ENCODE data around the gene SLC35E4. TPM values are rescaled to one million over a fixed set of nuclear protein-coding genes. Genes with fewer than 3 reads are reported as not detected.
"Not testable (repeated sequence)": the region's sequence is repeated elsewhere in the genome, so short reads cannot be mapped to it uniquely, and the experiment has no call there.

The SLC35E4 gene
- total and polyA plus RNA-seq, 2 experiments from 2014 or later = 9.1 to 16.4 TPM

DNA sequence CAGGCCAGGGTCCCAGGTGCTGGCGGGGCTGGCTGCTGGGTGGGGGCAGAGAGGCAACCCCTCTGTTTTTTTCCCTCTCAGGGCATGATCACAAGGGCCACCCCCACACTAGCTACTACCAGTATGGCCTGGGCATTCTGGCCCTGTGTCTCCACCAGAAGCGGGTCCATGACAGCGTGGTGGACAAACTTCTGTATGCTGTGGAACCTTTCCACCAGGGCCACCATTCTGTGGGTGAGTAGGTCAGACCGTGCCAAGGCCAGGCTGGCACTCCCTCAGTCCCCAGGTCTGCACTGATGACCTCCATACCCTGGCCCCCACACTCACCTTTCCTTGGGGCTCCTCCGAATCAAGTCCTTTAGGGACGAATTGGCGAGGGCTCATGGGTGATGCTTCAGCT lies 21.3 kb upstream of the SLC35E4 start:
- Histone ChIP-seq H3K9me3 (ENCODE audit: low read depth) (no peaks in the 10 kb centered on the region), H3K36me3 (ENCODE audit: low read depth) (no peaks in the 10 kb centered on the region), H3K27me3 (replicated peaks; ENCODE audit: insufficient read depth) (no peaks in the 10 kb centered on the region), H3K4me3 (no peak overlapping the region), H3K9me2 (ENCODE audit: insufficient read depth) (no peaks in the 10 kb centered on the region), H3K27ac (no peak overlapping the region), H2AFZ (no peak overlapping the region), H3F3A (ENCODE audit: insufficient read depth) (0 out of 2 replicates have a peak, but pooled peaks cover 2% of the 10 kb centered on the region), H3K4me2 (ENCODE audit: unreplicated experiment) (no peak overlapping the region), H3K9ac (no peak overlapping the region), H3K4me1 (ENCODE audit: insufficient read depth) (peaks cover 5% of the 10 kb centered on the region), H4K20me1 (ENCODE audit: insufficient read depth) (no peaks in the 10 kb centered on the region), H3K79me2 (ENCODE audit: insufficient read depth) (no peaks in the 10 kb centered on the region)
- 91 to 95% methylated on average over 7 of the region's 7 CpGs for WGBS, 2 experiments (ENCODE audit: low coverage in 1 of 2, low lambda C conversion rate in 2 of 2, missing lambda C conversion rate in 2 of 2)
- in situ Hi-C loops (cut with MboI) = no loop called here
- no peak for DNase-seq
- TF ChIP-seq EZH2 (IDR thresholded peaks at IDR 0.05; ENCODE audit: insufficient read depth, poor library complexity, severe bottlenecking) (no peak), EZH2phosphoT487 (IDR thresholded peaks at IDR 0.05; ENCODE audit: insufficient read depth, low read depth) (no peak)

DNA sequence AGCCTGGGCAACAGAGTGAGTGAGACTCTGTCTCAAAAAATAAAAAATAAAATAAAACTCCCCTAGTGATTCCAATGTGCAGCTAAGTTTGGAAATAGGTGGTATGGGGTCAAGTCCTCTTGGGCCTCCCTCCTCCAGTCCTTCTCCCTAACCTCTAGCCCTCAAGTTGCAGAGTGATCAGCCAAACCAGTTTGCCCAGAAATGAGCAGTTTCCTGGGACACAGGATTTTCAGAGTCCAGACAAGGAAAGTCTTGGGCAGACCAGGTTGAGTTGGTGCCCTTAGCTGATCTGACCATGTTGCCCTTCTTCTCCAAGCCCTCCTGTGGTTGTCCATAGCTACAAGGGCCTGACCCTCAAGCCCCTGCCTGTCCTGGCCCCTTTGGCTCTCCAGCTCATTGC lies 20.7 kb upstream of the SLC35E4 start:
- H3K36me3 ChIP-seq (ENCODE audit: low read depth) = no peaks in the 10 kb centered on the region
- no peaks in the 10 kb centered on the region for H3K4me1 ChIP-seq (ENCODE audit: insufficient read depth)
- H3K79me2 ChIP-seq (ENCODE audit: insufficient read depth) = no peaks in the 10 kb centered on the region
- H3K27me3 ChIP-seq (replicated peaks; ENCODE audit: insufficient read depth) = no peaks in the 10 kb centered on the region
- in situ Hi-C loops (cut with MboI) = no loop called here
- TF ChIP-seq EZH2 (IDR thresholded peaks at IDR 0.05; ENCODE audit: insufficient read depth, poor library complexity, severe bottlenecking) (no peak), EZH2phosphoT487 (IDR thresholded peaks at IDR 0.05; ENCODE audit: insufficient read depth, low read depth) (no peak)
- no peak overlapping the region for H3K4me3 ChIP-seq
- DNase-seq = no peak
- no peaks in the 10 kb centered on the region for H4K20me1 ChIP-seq (ENCODE audit: insufficient read depth)
- H3K27ac ChIP-seq = no peak overlapping the region
- H3K9me2 ChIP-seq (ENCODE audit: insufficient read depth) = no peaks in the 10 kb centered on the region
- H3F3A ChIP-seq (ENCODE audit: insufficient read depth) = no peaks in the 10 kb centered on the region
- H3K4me2 ChIP-seq (ENCODE audit: unreplicated experiment) = no peak overlapping the region
- H3K9ac ChIP-seq = no peak overlapping the region
- H2AFZ ChIP-seq = no peak overlapping the region
- H3K9me3 ChIP-seq (ENCODE audit: low read depth) = no peaks in the 10 kb centered on the region

DNA sequence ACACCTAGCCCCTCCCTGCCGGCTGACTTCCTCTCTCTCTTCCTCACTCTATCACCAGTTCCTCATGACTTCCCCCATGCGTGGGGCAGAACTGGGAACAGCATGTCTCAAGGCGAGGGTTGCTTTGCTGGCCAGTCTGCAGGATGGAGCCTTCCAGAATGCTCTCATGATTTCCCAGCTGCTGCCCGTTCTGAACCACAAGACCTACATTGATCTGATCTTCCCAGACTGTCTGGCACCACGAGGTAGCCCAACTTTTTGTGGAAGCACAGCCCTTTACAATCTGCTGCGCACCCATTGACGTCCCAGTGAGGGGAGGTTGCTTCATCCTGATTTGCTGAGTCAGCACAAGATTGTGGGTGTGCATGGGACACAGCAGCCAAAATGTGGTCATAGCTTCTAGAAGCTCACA lies 20.0 kb upstream of the SLC35E4 start:
- no peaks in the 10 kb centered on the region for H4K20me1 ChIP-seq (ENCODE audit: insufficient read depth)
- H3K27me3 ChIP-seq (replicated peaks; ENCODE audit: insufficient read depth) = no peaks in the 10 kb centered on the region
- no peak overlapping the region for H2AFZ ChIP-seq
- no peak overlapping the region for H3K9ac ChIP-seq
- in situ Hi-C loops (cut with MboI) = no loop called here
- no peaks in the 10 kb centered on the region for H3K4me1 ChIP-seq (ENCODE audit: insufficient read depth)
- H3K79me2 ChIP-seq (ENCODE audit: insufficient read depth) = no peaks in the 10 kb centered on the region
- no peaks in the 10 kb centered on the region for H3F3A ChIP-seq (ENCODE audit: insufficient read depth)
- H3K4me2 ChIP-seq (ENCODE audit: unreplicated experiment) = no peak overlapping the region
- no peak overlapping the region for H3K4me3 ChIP-seq
- H3K9me2 ChIP-seq (ENCODE audit: insufficient read depth) = no peaks in the 10 kb centered on the region
- no peaks in the 10 kb centered on the region for H3K36me3 ChIP-seq (ENCODE audit: low read depth)
- 78 to 86% methylated on average over 6 of the region's 7 CpGs for WGBS, 2 experiments (ENCODE audit: low coverage in 1 of 2, low lambda C conversion rate in 2 of 2, missing lambda C conversion rate in 2 of 2)
- no peak for DNase-seq
- H3K9me3 ChIP-seq (ENCODE audit: low read depth) = no peaks in the 10 kb centered on the region
- no peak overlapping the region for H3K27ac ChIP-seq
- TF ChIP-seq EZH2phosphoT487 (IDR thresholded peaks at IDR 0.05; ENCODE audit: insufficient read depth, low read depth) (no peak), EZH2 (IDR thresholded peaks at IDR 0.05; ENCODE audit: insufficient read depth, poor library complexity, severe bottlenecking) (no peak)

DNA sequence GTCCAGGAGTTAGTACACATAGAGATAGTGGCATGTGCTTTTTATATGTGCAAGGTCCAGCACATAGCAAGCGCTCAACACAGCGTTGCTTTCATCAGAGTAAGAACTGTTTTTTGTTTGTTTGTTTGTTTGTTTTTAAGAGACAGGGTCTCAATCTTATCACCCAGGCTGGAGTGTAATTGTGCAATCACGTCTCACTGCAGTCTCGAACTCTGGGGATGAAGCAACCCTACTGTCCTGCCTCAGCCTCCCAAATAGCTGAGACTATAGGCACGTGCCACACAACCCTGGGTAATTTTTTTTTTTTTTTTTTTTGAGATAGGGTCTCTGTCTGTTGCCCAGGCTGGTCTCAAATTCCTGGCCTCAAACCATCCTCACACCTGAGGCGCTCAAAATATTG lies 17.8 kb upstream of the SLC35E4 start:
- Histone ChIP-seq H3K4me1 (ENCODE audit: insufficient read depth) (no peaks in the 10 kb centered on the region), H2AFZ (no peak overlapping the region), H3K27ac (no peak overlapping the region), H3K27me3 (replicated peaks; ENCODE audit: insufficient read depth) (no peaks in the 10 kb centered on the region), H3K36me3 (ENCODE audit: low read depth) (no peaks in the 10 kb centered on the region), H3K79me2 (ENCODE audit: insufficient read depth) (no peaks in the 10 kb centered on the region), H3K9me3 (ENCODE audit: low read depth) (no peaks in the 10 kb centered on the region), H3K9me2 (ENCODE audit: insufficient read depth) (no peaks in the 10 kb centered on the region), H4K20me1 (ENCODE audit: insufficient read depth) (no peaks in the 10 kb centered on the region), H3K9ac (no peak overlapping the region), H3K4me3 (no peak overlapping the region), H3F3A (ENCODE audit: insufficient read depth) (no peaks in the 10 kb centered on the region), H3K4me2 (ENCODE audit: unreplicated experiment) (no peak overlapping the region)
- in situ Hi-C loops (cut with MboI) = no loop called here
- no peak for TF ChIP-seq EZH2 (IDR thresholded peaks at IDR 0.05; ENCODE audit: insufficient read depth, poor library complexity, severe bottlenecking)
- no peak for TF ChIP-seq EZH2phosphoT487 (IDR thresholded peaks at IDR 0.05; ENCODE audit: insufficient read depth, low read depth)
- DNase-seq = no peak
- WGBS, 2 experiments (ENCODE audit: low coverage in 1 of 2, low lambda C conversion rate in 2 of 2, missing lambda C conversion rate in 2 of 2) = 85 to 88% methylated on average over 6 of the region's 6 CpGs

DNA sequence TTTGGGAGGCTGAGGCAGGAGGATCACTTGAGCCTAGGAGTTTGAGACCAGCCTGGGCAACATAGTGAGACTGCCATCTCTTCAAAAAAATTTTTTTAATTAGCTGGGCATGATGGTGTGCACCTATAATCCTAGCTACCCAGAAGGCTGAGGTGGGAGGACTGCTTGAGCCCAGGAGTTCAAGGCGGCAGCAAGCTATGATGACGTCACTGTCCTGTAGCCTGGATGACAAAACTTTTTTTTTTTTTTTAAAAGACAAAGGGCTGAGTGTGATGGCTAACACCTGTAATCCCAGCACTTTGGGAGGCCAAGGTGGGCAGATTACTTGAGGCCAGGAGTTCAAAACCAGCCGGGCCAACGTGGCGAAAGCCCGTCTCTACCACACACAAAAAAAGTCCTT lies 15.7 kb upstream of the SLC35E4 start:
- DNase-seq; H4K20me1 ChIP-seq (ENCODE audit: insufficient read depth); H3K27me3 ChIP-seq (replicated peaks; ENCODE audit: insufficient read depth); H3K9me2 ChIP-seq (ENCODE audit: insufficient read depth); H2AFZ ChIP-seq; in situ Hi-C loops (cut with MboI); H3K9me3 ChIP-seq (ENCODE audit: low read depth); H3K4me2 ChIP-seq (ENCODE audit: unreplicated experiment); H3K79me2 ChIP-seq (ENCODE audit: insufficient read depth); H3K27ac ChIP-seq; H3K4me3 ChIP-seq; H3F3A ChIP-seq (ENCODE audit: insufficient read depth); H3K36me3 ChIP-seq (ENCODE audit: low read depth); H3K9ac ChIP-seq; H3K4me1 ChIP-seq (ENCODE audit: insufficient read depth): not testable (repeated sequence)
- WGBS, 2 experiments (ENCODE audit: low coverage in 1 of 2, low lambda C conversion rate in 2 of 2, missing lambda C conversion rate in 2 of 2) = 88 to 97% methylated on average over 6 of the region's 6 CpGs
